Hematopoietic multipotent progenitor cell treated with erythropoietin and hydrocortisone succinate and interleukin-3 and kit ligand, for 6 days (in vitro differentiated cells): Measurements from ENCODE around the gene RASSF7.

ENCODE experiments used
- DNase-seq: peaks from one replicate; pipeline ENCODE4 v3.0.0-alpha.2; 2015

Gene RASSF7

GRCh38 chr11:612201-612960, 51.6 kb downstream of the RASSF7 start:
- peak; percentile 65 for DNase-seq

DNA sequence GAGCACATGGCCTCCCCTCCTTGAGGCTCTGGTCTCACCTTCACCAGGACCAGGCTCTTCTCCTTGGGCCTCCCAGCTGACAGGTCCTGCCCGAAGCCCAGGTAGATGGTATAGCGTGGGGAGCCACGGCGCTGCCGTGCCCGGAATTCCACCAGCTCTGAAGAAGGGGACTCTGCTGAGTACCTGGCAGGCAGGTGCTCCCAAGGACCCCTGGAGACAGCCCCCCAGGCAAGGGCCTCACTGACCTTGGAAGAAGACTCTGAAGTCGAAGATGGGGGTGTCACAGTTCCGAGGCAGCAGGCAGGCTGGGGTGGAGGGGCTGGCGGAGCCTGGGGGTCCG, 52.2 kb downstream of the RASSF7 start:
- no peak for DNase-seq

DNA sequence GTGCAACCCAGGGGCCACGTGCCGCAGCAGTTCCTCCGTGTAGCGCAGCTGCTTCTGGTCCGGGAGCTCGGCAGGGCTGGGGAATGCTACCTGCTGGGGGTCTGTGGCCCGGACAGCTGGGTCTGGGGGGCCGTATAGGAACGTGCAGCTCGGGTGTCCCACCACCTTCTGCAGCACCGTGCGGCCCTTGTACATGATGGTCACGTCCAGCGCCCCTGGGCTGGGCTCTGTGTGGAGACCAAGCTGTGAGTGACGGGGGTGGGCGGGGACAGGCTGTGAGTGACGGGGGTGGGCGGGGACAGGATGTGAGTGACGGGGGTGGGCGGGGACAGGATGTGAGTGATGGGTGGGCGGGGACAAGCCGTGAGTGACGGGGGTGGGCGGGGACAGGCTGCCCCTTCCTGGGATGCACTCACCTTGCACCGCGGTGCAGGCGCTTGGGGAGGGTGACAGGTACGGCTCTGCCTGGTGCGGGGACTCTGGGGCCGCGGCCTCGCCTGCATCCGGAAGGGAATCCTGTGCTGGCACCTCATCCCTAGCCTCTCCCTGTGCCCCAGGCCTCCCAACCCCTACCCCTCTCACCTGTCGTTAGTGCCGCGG, 52.7 kb downstream of the RASSF7 start:
- DNase-seq, result peak; percentile 87
